Spleen (tissue), 3 donors: Measurements from ENCODE around the gene TRIM33.

ENCODE experiments used
- POLR2A ChIP-seq, 3 donors: fragments of 450-650 bp; IDR thresholded peaks; one replicate each; pipeline ENCODE4 v1.5.1; 2017; ENCODE audit warnings: antibody characterized with exemption in 3 of 3, mild to moderate bottlenecking in 1 of 3
- POLR2AphosphoS5 ChIP-seq, 3 donors: sonication (generic); formaldehyde crosslinking; IDR thresholded peaks; one replicate each; pipeline ENCODE4 v1.5.1; 2017; ENCODE audit warnings: antibody characterized with exemption in 3 of 3

DNA sequence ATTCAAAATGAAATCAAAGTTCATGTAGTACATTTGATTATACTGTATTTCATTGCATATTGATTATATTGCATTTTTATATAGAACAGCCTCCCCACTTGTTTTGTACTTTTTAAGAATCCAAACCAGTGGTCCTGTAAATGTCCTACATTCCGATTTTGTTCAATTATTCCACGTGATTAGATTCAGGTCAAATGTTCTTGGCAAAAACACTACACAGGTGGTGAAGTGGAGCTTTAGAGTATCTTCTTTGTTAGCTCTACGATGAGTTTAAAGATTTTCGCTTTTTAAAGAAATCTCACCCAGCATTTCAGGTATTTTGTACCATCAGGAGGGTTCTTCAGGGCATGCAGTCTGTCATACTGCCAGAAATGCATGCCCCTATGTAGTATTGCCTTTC is 120.6 kb downstream of the TRIM33 start:
- TF ChIP-seq POLR2A (IDR thresholded peaks at IDR 0.05), result no peak
- TF ChIP-seq POLR2AphosphoS5 (IDR thresholded peaks at IDR 0.05), result no peak
